Stimulated activated CD4-positive, alpha-beta T cell treated with anti-CD3 and anti-CD28 coated beads, TNF-alpha, amount 100 ng/mL, for 48 hours (primary cell): ENCODE measurements around the gene CIBAR2.

Source experiments
- DNase-seq, 3 donors: peaks; one replicate each; pipeline ENCODE4 v3.0.0-alpha.2; 2020; ENCODE audit warnings: low read depth in 3 of 3

CIBAR2 gene

GRCh38 chr16:85103114-85104079, 8.9 kb downstream of the CIBAR2 start:
- DNase-seq: no peak

DNA sequence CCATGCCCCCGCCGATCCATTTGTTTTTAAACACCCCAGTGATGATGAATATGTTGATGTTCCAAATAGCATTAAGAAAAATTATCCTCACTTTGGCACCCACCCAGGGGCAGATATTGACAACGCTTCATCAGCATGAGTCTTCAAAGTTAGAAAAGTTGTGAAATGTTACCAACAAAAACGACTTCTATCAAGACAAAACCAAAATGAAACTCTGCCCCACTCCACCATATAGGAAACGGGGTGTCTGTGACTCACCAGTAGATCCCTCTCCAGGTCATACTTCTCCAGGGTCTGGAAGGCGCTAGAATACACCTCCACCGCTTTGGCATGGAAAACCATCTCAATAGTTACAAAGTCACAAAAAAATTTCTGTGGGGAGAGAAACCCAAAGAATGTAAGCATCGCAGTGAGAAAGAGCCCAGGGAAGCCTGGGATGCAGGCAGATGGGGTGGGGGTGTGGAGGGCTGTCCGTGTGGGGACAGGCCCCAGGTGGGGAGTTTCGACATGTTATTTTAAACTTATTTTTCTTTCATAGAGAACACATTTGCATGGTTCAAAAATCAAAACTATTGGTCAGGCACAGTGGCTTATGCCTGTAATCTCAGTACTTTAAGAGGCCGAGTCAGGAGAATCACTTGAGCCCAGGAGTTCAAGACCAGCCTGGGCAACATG, 10.2 kb downstream of the CIBAR2 start:
- no peak for DNase-seq

DNA sequence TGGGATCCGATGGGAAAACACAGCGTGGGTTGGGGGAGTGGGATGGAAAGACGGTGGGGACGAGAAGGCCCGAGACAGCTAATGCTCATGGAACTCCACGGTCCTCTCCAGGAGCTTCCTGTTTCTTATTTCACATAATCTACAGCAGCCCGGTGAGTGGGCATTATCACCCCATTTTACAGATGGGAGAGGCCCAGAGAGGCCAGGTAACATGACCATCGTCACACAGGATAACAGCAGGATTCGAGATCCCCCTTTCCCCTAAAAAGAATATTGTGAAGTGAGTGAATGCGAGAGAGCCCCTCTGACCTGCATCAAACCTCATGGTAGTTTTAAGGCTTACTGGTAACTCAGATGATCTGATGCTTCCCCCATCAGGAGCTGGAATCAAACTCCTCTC, 12.0 kb downstream of the CIBAR2 start:
- DNase-seq: no peak

GRCh38 chr16:85098565-85098964, 13.7 kb downstream of the CIBAR2 start:
- no peak for DNase-seq

DNA sequence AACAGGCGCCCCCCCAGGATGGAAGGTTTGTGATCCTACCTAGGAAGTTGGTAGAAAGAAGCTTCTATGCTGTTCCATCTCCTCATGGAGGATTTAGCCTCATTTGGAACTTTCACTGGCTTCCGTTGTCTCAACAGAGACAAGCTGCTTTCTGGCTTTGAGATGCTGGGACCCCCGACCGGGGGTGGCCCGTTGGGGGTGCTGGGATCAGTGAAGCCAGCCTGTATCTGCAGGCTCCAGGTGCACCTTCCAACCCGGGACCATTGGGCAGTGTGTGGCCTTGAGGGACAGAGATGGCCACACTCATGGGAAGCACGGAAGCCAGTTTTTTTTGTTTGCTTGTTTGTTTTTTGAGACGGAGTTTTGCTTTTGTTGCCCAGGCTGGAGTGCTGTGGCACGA, 15.4 kb downstream of the CIBAR2 start:
- DNase-seq: no peak

DNA sequence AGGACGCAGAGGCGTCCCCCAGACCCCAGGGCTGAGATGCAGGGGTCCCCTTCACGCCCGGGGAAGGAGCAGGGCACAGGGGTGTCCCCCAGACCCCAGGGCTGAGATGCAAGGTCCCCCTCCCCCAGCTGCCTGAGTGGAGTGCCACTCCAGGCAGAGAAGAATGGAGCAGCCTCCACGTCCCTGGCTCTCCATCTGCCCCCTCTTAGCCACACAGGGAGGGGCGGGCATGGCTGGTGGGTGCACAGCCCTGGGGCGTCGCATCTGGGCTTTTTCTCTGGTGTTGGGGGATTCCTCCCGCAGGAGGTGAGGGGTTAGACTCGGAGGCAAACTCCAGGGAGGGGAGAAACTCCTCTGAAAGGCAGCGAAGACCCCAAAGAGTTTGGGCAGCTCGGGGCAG, 17.5 kb downstream of the CIBAR2 start:
- DNase-seq: no peak

DNA sequence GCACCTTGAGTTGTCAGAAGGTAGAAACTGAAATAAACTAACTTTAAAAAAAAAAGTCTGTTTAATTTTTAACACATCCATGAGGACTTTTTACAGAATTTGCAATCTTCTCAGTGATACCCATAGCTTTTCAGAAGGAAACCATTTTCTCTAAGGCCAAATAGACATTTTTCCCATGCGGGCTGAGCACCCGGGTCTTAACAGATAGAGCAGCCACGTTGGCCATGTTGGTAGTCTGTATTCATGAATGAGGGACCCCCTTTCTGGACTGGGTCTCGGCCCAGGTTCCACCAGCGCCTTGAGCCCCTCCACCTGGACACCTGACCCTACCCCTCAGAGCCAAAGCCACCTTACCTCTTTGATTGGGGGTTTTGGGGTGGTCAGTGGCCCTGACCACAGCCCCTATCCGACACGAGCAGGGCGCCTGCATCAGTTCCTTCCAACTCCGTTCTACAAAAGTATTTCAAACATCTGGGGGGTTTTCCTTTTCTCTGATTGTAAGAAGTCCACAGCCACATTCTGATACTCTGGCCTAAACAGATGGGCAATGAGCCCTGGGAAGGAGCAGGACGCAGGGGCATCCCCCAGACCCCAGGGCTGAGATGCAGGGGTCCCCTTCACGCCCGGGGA, 18.0 kb downstream of the CIBAR2 start:
- DNase-seq: no peak

DNA sequence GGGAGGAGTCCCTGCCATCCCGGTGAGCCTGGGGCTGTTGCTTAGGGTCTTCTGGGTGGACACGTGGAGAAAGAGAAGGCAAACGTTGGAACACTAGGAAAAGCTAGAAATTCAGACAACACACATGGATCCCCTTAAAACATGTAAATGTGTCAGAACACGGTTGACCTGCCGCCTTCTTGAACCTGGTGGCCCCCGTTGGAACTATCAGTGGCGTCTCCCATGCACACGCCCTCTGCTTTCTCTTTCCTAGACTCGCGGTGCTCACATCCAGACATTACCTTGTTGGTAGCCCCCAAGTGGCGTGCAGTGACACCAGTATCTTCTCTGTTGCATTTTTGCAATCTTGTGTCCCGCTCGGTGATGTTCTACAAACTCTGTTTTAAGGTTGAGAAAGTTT, 18.6 kb downstream of the CIBAR2 start:
- DNase-seq: no peak

DNA sequence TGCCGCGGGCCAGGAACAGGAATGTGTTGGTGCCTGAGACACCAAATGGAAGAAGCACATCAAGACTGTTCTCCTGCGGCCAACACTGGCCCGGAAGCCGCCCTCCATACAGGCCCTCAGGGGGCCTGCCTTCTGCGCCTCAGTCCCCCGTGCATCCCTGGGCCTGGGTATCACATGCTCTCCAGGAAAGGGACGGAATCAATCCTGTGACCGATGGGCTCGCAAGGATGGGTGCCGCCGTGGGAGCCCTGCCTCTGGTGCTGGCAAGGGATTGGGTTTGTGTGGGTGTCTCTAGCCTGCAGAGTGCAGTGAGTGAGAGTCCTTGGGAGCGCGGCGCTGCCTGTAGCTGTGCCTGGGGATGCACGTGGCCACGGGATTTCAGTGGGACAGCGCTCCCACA, 19.4 kb downstream of the CIBAR2 start:
- DNase-seq: no peak

GRCh38 chr16:85092309-85092708, 20.0 kb downstream of the CIBAR2 start:
- DNase-seq: no peak

- no peak for DNase-seq
These were observed 20.8 kb downstream of the CIBAR2 start for GRCh38 chr16:85091522-85091910.

DNA sequence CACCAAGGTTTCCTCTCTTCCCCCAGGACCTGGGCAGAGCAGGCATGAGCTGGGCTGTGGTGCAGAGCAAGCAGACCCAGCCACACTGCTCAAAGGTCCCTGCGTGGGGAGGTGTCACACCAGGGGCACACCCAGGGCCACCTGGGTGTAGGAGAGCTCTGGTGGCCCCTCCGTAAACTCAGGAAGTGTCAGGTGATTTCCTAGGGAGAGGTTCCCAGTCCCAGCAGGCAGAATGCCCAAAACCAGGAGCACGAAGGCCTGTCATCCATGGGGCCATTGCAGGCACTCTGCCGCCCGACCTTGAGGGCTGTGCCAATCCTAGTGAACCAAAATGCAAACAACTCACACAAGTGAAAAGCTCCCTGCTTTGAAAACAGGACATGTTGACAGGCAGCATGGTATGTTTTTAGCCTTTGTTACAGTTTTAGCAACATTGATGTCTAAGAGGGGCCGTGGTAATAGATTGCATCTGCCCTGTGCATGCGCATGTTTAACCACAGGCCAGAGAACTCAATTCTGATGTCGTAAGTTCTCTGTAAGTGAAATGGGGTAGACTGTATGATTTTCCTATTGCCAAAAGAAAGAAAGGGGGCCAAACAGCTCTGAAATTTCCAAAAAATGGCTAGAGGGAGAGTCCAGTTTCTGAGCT, 21.3 kb downstream of the CIBAR2 start:
- no peak for DNase-seq

GRCh38 chr16:85090181-85090580, 22.1 kb downstream of the CIBAR2 start:
- no peak for DNase-seq

DNA sequence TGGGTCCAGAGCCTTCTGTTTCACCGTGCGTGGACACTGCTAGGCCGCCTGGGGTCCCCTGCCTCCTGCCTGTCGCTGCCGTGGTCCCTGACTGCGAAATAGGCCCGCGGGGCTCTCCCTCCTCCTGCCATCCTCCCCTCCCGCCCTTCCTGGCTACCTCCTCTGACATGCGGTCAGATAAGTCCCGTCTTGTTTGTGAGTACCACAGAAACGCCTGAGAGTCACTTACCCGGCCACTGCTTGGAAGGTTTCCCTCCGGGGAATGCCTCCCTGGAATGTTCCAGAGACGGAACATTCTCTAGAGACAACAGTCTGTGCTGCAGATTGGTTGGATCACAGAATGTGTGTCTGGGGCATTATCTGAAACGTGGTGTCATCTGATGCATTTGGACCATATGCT, 22.7 kb downstream of the CIBAR2 start:
- DNase-seq: no peak

DNA sequence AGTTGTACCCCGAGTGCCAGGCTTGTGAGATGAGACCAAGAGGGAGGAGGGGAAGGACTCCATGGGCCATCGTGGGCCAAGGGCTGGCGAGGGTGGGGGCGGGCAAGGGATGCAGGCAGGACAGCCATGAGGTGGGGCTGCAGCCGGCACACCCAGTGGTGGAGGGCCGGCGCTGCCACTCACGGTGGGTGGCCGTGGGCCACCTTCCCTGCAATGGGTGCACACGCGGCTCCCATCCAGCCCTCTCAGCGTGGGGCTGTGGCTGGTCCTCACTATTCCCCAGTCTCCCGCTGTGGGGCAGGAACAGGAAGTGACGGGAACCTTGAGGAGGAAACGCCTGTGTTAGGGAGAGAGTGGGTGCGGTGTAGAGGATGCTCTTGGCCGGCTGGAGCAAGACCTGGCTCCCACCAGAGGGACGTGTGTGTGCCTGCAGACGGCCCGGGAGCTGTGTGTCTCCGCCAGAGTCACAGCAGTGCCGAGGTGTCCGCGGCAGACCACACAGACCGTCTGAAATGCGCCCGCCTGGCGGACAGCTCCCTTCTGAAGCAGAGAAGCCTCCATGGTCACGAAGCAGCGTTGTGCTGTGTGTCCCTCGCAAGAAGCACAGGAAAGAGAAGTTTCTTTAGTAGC, 23.6 kb downstream of the CIBAR2 start:
- no peak for DNase-seq

DNA sequence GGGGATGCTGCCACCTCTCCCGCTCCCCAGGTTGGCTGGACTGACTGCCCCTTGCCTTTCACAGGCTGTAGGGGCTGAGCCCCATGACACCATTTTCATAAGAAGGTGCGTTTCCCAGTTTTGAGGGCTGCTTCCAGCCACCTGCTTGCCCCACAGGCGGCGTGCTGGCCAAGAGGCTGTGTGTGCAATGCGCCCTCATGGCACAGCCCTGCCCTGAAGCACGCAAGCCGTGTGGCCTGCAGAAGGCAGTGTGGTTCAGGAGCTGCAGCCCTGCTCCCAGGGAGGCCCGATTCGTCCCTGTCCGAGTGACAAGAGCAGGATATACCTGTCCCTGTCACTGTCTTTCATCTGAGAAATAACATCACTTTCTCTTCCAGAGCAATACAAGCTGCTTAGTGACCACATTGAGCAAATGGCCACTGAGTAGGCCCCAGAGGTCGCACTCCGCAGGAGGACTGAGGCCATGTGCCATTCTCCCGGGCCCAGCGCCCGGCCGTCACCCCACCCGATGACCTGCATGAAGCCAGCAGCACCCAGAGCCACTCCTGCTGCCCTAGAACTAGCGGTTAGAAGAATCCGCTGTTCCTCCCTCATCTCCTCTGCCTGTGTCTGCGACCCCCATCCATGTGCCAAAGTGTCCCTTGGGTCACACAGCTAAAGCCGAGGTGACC, 24.2 kb downstream of the CIBAR2 start:
- DNase-seq: no peak

- peak; percentile 58 to 66 (median 64) for DNase-seq
These were observed 25.7 kb downstream of the CIBAR2 start for GRCh38 chr16:85086347-85087291.

- no peak for DNase-seq
These were observed 26.6 kb downstream of the CIBAR2 start for GRCh38 chr16:85085721-85086120.

DNA sequence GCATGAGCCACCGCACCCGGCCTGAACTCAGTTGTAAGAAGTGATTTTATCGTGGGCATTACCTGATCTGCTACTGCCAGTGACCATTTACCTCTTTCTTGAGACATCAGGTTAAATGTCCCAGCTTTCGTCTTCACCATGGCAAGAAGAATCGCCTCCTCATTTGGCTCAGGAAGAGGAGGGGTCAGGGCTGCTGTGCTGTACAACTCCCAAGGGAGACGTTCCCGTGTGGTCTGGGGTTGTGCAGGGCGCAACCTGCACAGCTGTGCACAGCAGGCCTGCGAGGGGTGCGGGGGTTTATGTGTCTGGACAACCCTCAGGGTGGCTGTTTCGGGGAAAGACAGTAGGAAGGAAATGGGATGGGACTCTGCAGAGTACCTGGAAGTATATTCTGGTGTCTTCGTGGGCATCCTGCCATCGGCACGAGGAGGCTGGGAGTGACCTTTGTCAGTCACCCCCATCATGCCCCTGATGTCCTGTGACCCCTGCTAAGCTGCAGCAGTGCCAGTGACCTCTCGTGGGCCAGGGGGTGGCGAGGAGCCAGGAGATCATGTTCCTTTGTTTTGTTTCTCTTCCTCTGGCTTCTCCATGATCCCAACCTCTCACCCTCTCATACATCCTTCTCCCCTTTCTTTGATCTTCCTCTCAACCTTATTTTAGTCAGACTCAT, 27.3 kb downstream of the CIBAR2 start:
- no peak for DNase-seq
